DND-41 (cell line): ENCODE measurements around the gene MKLN1.

ENCODE experiments used
- ATAC-seq: fragments of 200-7000 bp; cut with Tn5 transposase; 3 replicates; pipeline ENCODE4 v1.9.1; 2021; ENCODE audit warnings: low read depth; ENCODE audit not compliant: insufficient read depth
- DNase-seq: peaks from one replicate; pipeline ENCODE4 v3.0.0-alpha.2; 2020
- H2AFZ ChIP-seq: 2 replicates; pipeline ENCODE4 v1.6.0; 2012; ENCODE audit warnings: low read depth, low read length
- H3K27ac ChIP-seq: 2 replicates; pipeline ENCODE4 v1.5.1; 2012; ENCODE audit warnings: low read length, inconsistent platforms
- H3K27me3 ChIP-seq: fragments of 200-600 bp; sonication (generic); 2 replicates; pipeline ENCODE4 v1.6.0; 2012; ENCODE audit warnings: low read length, mild to moderate bottlenecking, inconsistent platforms; ENCODE audit not compliant: insufficient read depth, poor library complexity
- H3K36me3 ChIP-seq: 2 replicates; pipeline ENCODE4 v1.5.1; 2012; ENCODE audit warnings: low read length, inconsistent platforms; ENCODE audit not compliant: insufficient read depth
- H3K4me1 ChIP-seq: 2 replicates; pipeline ENCODE4 v1.5.1; 2012; ENCODE audit warnings: mild to moderate bottlenecking, low read length; ENCODE audit not compliant: insufficient read depth
- H3K4me2 ChIP-seq: 2 replicates; pipeline ENCODE4 v1.6.0; 2012; ENCODE audit warnings: mild to moderate bottlenecking, moderate library complexity, low read length, inconsistent platforms; ENCODE audit not compliant: insufficient read depth
- H3K4me3 ChIP-seq, 2 experiments: fragments of 200-600 bp in 1 of 2; shearing (Covaris generic) in 1 of 2; 2 replicates each; pipeline ENCODE4 v1.5.1; 2012 to 2016; ENCODE audit warnings: inconsistent platforms in 2 of 2, low read length in 2 of 2, mild to moderate bottlenecking in 2 of 2, low read depth in 1 of 2, moderate library complexity in 1 of 2
- H3K79me2 ChIP-seq: 2 replicates; pipeline ENCODE4 v1.6.0; 2012; ENCODE audit warnings: low read length, inconsistent platforms; ENCODE audit not compliant: insufficient read depth
- H3K9ac ChIP-seq: 2 replicates; pipeline ENCODE4 v1.6.0; 2012; ENCODE audit warnings: low read depth, mild to moderate bottlenecking, inconsistent platforms, low read length, moderate library complexity
- H3K9me3 ChIP-seq: 2 replicates; pipeline ENCODE4 v1.5.1; 2012; ENCODE audit warnings: low read length, moderate library complexity, mild to moderate bottlenecking, inconsistent platforms; ENCODE audit not compliant: insufficient read depth, severe bottlenecking
- H4K20me1 ChIP-seq: 2 replicates; pipeline ENCODE4 v1.6.0; 2012; ENCODE audit warnings: low read length; ENCODE audit not compliant: insufficient read depth
- EZH2 ChIP-seq: IDR thresholded peaks from 3 replicates; pipeline ENCODE4 v1.6.1; 2012; ENCODE audit warnings: borderline replicate concordance, low read depth, mild to moderate bottlenecking, moderate library complexity, low read length, inconsistent platforms; ENCODE audit not compliant: severe bottlenecking
- TF ChIP-seq, protein P1 (sequence below): IDR thresholded peaks from 2 replicates; pipeline ENCODE4 v1.5.1; 2012; ENCODE audit warnings: borderline replicate concordance, low read length, moderate library complexity, mild to moderate bottlenecking; ENCODE audit not compliant: poor library complexity, severe bottlenecking; ENCODE audit errors: extremely low read depth

The MKLN1 gene

GRCh38 chr7:131370523-131370968 is 42.9 kb downstream of the MKLN1 start:
- Histone ChIP-seq H3K27ac (no peak overlapping the region), H3K4me1 (peaks cover 26% of the 10 kb centered on the region)
- ATAC-seq, result peak; percentile 87

GRCh38 chr7:131371411-131371810 is 43.7 kb downstream of the MKLN1 start:
- TF ChIP-seq, protein P1, sequence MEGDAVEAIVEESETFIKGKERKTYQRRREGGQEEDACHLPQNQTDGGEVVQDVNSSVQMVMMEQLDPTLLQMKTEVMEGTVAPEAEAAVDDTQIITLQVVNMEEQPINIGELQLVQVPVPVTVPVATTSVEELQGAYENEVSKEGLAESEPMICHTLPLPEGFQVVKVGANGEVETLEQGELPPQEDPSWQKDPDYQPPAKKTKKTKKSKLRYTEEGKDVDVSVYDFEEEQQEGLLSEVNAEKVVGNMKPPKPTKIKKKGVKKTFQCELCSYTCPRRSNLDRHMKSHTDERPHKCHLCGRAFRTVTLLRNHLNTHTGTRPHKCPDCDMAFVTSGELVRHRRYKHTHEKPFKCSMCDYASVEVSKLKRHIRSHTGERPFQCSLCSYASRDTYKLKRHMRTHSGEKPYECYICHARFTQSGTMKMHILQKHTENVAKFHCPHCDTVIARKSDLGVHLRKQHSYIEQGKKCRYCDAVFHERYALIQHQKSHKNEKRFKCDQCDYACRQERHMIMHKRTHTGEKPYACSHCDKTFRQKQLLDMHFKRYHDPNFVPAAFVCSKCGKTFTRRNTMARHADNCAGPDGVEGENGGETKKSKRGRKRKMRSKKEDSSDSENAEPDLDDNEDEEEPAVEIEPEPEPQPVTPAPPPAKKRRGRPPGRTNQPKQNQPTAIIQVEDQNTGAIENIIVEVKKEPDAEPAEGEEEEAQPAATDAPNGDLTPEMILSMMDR, result no peak
- TF ChIP-seq EZH2, result no peak
- Histone ChIP-seq H3K9ac (no peak overlapping the region), H2AFZ (no peak overlapping the region), H3K27me3 (no peaks in the 10 kb centered on the region), H3K27ac (no peak overlapping the region), H3K4me2 (no peak overlapping the region), H3K79me2 (peaks cover 98% of the 10 kb centered on the region), H3K36me3 (no peaks in the 10 kb centered on the region), H4K20me1 (peaks cover 69% of the 10 kb centered on the region), H3K4me1 (peaks cover 26% of the 10 kb centered on the region), H3K4me3 (no peak overlapping the region), H3K9me3 (no peaks in the 10 kb centered on the region)
- no peak for DNase-seq
- no peak for ATAC-seq

More at GRCh38 chr7:131370523-131370968, 42.9 kb downstream of the MKLN1 start:
- Histone ChIP-seq H2AFZ (no peak overlapping the region), H3K79me2 (peaks cover 99% of the 10 kb centered on the region), H3K36me3 (no peaks in the 10 kb centered on the region), H3K4me3 (no peak overlapping the region), H4K20me1 (peaks cover 78% of the 10 kb centered on the region), H3K4me2 (no peak overlapping the region), H3K9ac (no peak overlapping the region), H3K9me3 (no peaks in the 10 kb centered on the region), H3K27me3 (no peaks in the 10 kb centered on the region)
- TF ChIP-seq, protein P1, result no peak
- no peak for TF ChIP-seq EZH2
- peak; percentile 34 for DNase-seq

- H3K9ac ChIP-seq, result no peak overlapping the region
- ATAC-seq (no peak), DNase-seq (no peak)
- H3K36me3 ChIP-seq, result no peaks in the 10 kb centered on the region
- no peak overlapping the region for H2AFZ ChIP-seq
- TF ChIP-seq EZH2, result no peak
- TF ChIP-seq, protein P1, result no peak
- peaks cover 26% of the 10 kb centered on the region for H3K4me1 ChIP-seq
- H4K20me1 ChIP-seq, result peaks cover 62% of the 10 kb centered on the region
- H3K27me3 ChIP-seq, result no peaks in the 10 kb centered on the region
- peaks cover 93% of the 10 kb centered on the region for H3K79me2 ChIP-seq
- H3K4me2 ChIP-seq, result no peak overlapping the region
- H3K9me3 ChIP-seq, result no peaks in the 10 kb centered on the region
- no peak overlapping the region for H3K4me3 ChIP-seq
- no peak overlapping the region for H3K27ac ChIP-seq
Observed at GRCh38 chr7:131372554-131372953, 44.9 kb downstream of the MKLN1 start.

DNA sequence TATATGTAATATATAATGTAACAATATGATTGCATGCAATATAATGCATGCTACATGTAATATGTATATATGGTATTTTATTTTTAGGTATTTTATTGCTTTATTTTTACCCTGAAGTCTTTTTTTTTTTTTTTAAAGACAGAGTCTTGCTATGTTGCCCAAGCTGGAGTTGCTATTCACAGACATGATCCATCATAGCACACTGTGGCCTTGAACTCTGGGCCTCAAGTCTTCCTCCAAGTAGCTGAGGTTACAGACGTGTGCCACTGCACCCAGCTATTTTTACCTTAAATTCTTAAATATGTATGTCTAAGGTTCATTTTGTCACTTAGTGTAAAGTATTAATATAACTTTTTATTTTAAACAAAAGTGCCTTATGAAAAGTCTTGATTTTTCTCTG is 47.1 kb downstream of the MKLN1 start:
- Histone ChIP-seq H3K4me3 (no peak overlapping the region), H2AFZ (no peak overlapping the region), H3K9me3 (no peaks in the 10 kb centered on the region), H3K4me1 (peaks cover 10% of the 10 kb centered on the region), H3K9ac (no peak overlapping the region), H4K20me1 (peaks cover 48% of the 10 kb centered on the region), H3K4me2 (no peak overlapping the region), H3K27me3 (no peaks in the 10 kb centered on the region), H3K36me3 (0 out of 2 replicates have a peak, but pooled peaks cover 6% of the 10 kb centered on the region), H3K79me2 (peaks cover 90% of the 10 kb centered on the region), H3K27ac (no peak overlapping the region)
- TF ChIP-seq EZH2, result no peak
- TF ChIP-seq, protein P1, result no peak
- DNase-seq (no peak), ATAC-seq (no peak)
